ENCODE measurements around the gene GRM4. TPM values are rescaled to one million over a fixed set of nuclear protein-coding genes. Genes with fewer than 3 reads are reported as not detected.

GRM4 gene
- polyA plus RNA-seq, 4 donors = 0.07 to 0.09 TPM; not detected in 2

DNA sequence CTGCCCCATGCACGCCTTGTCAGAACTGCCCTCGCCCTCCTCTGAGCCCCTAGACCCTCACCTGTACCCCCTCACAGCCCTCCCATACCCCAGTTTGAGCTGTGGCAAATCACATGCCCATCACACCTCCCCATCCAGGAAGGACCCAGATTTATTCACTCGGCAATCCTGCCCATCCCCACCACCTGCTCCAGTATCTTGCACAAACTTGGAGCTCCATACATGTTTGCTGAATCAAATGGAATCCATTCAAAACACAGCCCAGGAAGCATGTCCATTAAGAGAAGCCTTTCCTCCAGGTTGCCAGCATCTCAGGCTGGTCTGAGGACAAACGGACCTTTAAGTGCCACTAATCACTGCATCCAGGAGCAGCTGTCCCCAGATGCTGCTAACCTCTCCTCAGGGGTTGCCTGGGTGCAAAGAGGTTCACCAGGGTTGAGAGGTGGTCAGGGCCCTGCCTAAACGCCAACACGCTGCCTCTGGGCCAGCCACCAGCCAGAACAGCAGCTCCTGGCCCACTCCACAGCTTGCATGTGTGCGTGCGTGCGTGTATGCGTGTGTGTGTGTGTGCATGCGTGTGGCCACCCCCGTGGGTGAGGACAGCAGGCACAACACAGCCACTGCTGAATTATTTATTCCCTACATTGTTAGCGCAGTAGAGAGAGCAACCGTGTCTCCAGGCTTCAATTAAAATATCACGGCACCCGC lies 31.0 kb downstream of the GRM4 start:
- Histone ChIP-seq H3K9me3 (ENCODE audit: control insufficient read depth in 2 of 2, insufficient read depth in 1 of 2, low read depth in 1 of 2, low read length in 1 of 2) (no peaks in the 10 kb centered on the region), H3K27me3 (ENCODE audit: control insufficient read depth in 3 of 3, insufficient read depth in 3 of 3, low read length in 3 of 3) (peaks cover 0 to 11% (median 2%) of the 10 kb centered on the region in 3 donors), H3K27ac (ENCODE audit: low read depth in 1 of 3, low read length in 2 of 3) (no peak overlapping the region), H3K36me3 (ENCODE audit: control insufficient read depth in 3 of 3, insufficient read depth in 2 of 3, low read depth in 1 of 3, low read length in 3 of 3) (no peaks in the 10 kb centered on the region), H3K4me3 (ENCODE audit: low read depth in 1 of 3, low read length in 3 of 3) (no peak overlapping the region), H3K4me1 (ENCODE audit: control insufficient read depth in 3 of 3, insufficient read depth in 2 of 3, low read depth in 1 of 3, low read length in 2 of 3) (no peaks in the 10 kb centered on the region)
- FAIRE-seq (no peak), DNase-seq (no peak)
- 66 to 70% (median 66%) methylated on average over 16 of the region's 16 CpGs for WGBS, 3 donors

DNA sequence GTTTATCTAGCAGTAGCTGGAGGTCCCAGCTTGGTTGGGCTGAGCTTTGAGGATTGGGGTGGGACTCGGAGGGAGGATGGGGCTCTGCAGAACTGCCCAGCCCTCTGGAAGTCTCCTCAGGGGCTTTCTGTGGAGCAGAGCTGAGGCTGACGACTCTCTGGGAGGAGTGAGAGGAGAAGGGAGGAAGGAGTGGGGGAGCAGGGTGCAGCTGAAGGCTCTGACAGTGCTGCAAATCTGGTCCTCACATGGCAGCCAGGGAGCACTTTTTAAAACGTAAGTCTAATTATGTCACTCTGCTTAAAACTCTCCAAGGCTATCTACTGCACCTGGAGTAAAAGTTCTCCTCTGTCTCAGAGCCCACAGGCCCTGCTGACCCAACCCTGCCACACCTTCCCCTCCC lies 32.4 kb downstream of the GRM4 start:
- Histone ChIP-seq H3K9me3 (ENCODE audit: control insufficient read depth in 2 of 2, insufficient read depth in 1 of 2, low read depth in 1 of 2, low read length in 1 of 2) (no peaks in the 10 kb centered on the region), H3K27ac (ENCODE audit: low read depth in 1 of 3, low read length in 2 of 3) (no peak overlapping the region), H3K36me3 (ENCODE audit: control insufficient read depth in 3 of 3, insufficient read depth in 2 of 3, low read depth in 1 of 3, low read length in 3 of 3) (no peaks in the 10 kb centered on the region), H3K4me3 (ENCODE audit: low read depth in 1 of 3, low read length in 3 of 3) (no peak overlapping the region), H3K27me3 (ENCODE audit: control insufficient read depth in 3 of 3, insufficient read depth in 3 of 3, low read length in 3 of 3) (peaks cover 0 to 13% (median 2%) of the 10 kb centered on the region in 3 donors), H3K4me1 (ENCODE audit: control insufficient read depth in 3 of 3, insufficient read depth in 2 of 3, low read depth in 1 of 3, low read length in 2 of 3) (no peaks in the 10 kb centered on the region)
- 34 to 49% (median 45%) methylated on average over 3 of the region's 3 CpGs for WGBS, 3 donors
- FAIRE-seq = no peak
- no peak for DNase-seq

GRCh38 chr6:34112126-34112525 lies 33.8 kb downstream of the GRM4 start:
- Histone ChIP-seq H3K4me1 (ENCODE audit: control insufficient read depth in 3 of 3, insufficient read depth in 2 of 3, low read depth in 1 of 3, low read length in 2 of 3) (no peaks in the 10 kb centered on the region), H3K4me3 (ENCODE audit: low read depth in 1 of 3, low read length in 3 of 3) (no peak overlapping the region), H3K9me3 (ENCODE audit: control insufficient read depth in 2 of 2, insufficient read depth in 1 of 2, low read depth in 1 of 2, low read length in 1 of 2) (no peaks in the 10 kb centered on the region), H3K27me3 (ENCODE audit: control insufficient read depth in 3 of 3, insufficient read depth in 3 of 3, low read length in 3 of 3) (peaks cover 0 to 10% (median 2%) of the 10 kb centered on the region in 3 donors), H3K27ac (ENCODE audit: low read depth in 1 of 3, low read length in 2 of 3) (no peak overlapping the region), H3K36me3 (ENCODE audit: control insufficient read depth in 3 of 3, insufficient read depth in 2 of 3, low read depth in 1 of 3, low read length in 3 of 3) (no peaks in the 10 kb centered on the region)
- FAIRE-seq (no peak), DNase-seq (no peak)
- WGBS, 3 donors = 53 to 68% (median 64%) methylated on average over 5 of the region's 5 CpGs

- H3K4me3 ChIP-seq (ENCODE audit: low read depth in 1 of 3, low read length in 3 of 3) = no peak overlapping the region
- FAIRE-seq = no peak
- no peaks in the 10 kb centered on the region for H3K4me1 ChIP-seq (ENCODE audit: control insufficient read depth in 3 of 3, insufficient read depth in 2 of 3, low read depth in 1 of 3, low read length in 2 of 3)
- WGBS, 3 donors = 41 to 61% (median 50%) methylated on average over 6 of the region's 6 CpGs
- peaks cover 0 to 8% (median 2%) of the 10 kb centered on the region in 3 donors for H3K27me3 ChIP-seq (ENCODE audit: control insufficient read depth in 3 of 3, insufficient read depth in 3 of 3, low read length in 3 of 3)
- H3K36me3 ChIP-seq (ENCODE audit: control insufficient read depth in 3 of 3, insufficient read depth in 2 of 3, low read depth in 1 of 3, low read length in 3 of 3) = no peaks in the 10 kb centered on the region
- H3K9me3 ChIP-seq (ENCODE audit: control insufficient read depth in 2 of 2, insufficient read depth in 1 of 2, low read depth in 1 of 2, low read length in 1 of 2) = no peaks in the 10 kb centered on the region
- no peak overlapping the region for H3K27ac ChIP-seq (ENCODE audit: low read depth in 1 of 3, low read length in 2 of 3)
- no peak for DNase-seq
Observed at GRCh38 chr6:34110610-34111009, 35.3 kb downstream of the GRM4 start.

DNA sequence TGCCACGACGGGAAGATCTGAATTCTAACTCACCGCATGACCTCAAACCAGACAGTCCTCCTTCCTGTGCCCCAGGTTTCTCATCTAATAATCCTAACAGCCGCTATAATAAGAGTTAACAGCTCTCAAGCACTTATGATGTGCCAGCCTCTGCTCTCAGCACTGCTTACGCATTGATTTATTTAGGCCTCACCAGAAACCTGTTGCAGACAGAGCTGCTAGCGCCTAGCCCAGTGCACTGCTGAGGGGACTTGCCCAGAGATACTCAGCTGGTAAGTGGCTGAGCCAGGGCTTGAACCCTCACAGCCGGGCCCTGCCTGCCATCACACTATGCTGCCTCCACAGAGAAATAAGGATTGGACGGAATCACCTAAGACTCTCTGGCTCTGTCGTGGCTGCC lies 37.7 kb downstream of the GRM4 start:
- FAIRE-seq = no peak
- no peak overlapping the region for H3K27ac ChIP-seq (ENCODE audit: low read depth in 1 of 3, low read length in 2 of 3)
- 77 to 94% (median 77%) methylated on average over 9 of the region's 9 CpGs for WGBS, 3 donors
- no peak overlapping the region for H3K4me3 ChIP-seq (ENCODE audit: low read depth in 1 of 3, low read length in 3 of 3)
- no peaks in the 10 kb centered on the region for H3K4me1 ChIP-seq (ENCODE audit: control insufficient read depth in 3 of 3, insufficient read depth in 2 of 3, low read depth in 1 of 3, low read length in 2 of 3)
- peaks cover 0 to 6% (median 0%) of the 10 kb centered on the region in 3 donors for H3K27me3 ChIP-seq (ENCODE audit: control insufficient read depth in 3 of 3, insufficient read depth in 3 of 3, low read length in 3 of 3)
- DNase-seq = no peak
- H3K9me3 ChIP-seq (ENCODE audit: control insufficient read depth in 2 of 2, insufficient read depth in 1 of 2, low read depth in 1 of 2, low read length in 1 of 2) = no peaks in the 10 kb centered on the region
- no peaks in the 10 kb centered on the region for H3K36me3 ChIP-seq (ENCODE audit: control insufficient read depth in 3 of 3, insufficient read depth in 2 of 3, low read depth in 1 of 3, low read length in 3 of 3)

- no peaks in the 10 kb centered on the region for H3K9me3 ChIP-seq (ENCODE audit: control insufficient read depth in 2 of 2, insufficient read depth in 1 of 2, low read depth in 1 of 2, low read length in 1 of 2)
- H3K27ac ChIP-seq (ENCODE audit: low read depth in 1 of 3, low read length in 2 of 3) = no peak overlapping the region
- peaks cover 0 to 2% (median 0%) of the 10 kb centered on the region in 3 donors for H3K27me3 ChIP-seq (ENCODE audit: control insufficient read depth in 3 of 3, insufficient read depth in 3 of 3, low read length in 3 of 3)
- 66 to 82% (median 69%) methylated on average over 5 of the region's 5 CpGs for WGBS, 3 donors
- H3K4me3 ChIP-seq (ENCODE audit: low read depth in 1 of 3, low read length in 3 of 3) = no peak overlapping the region
- no peak for FAIRE-seq
- H3K4me1 ChIP-seq (ENCODE audit: control insufficient read depth in 3 of 3, insufficient read depth in 2 of 3, low read depth in 1 of 3, low read length in 2 of 3) = no peaks in the 10 kb centered on the region
- DNase-seq = no peak
- no peaks in the 10 kb centered on the region for H3K36me3 ChIP-seq (ENCODE audit: control insufficient read depth in 3 of 3, insufficient read depth in 2 of 3, low read depth in 1 of 3, low read length in 3 of 3)
Observed at GRCh38 chr6:34106900-34107299, 39.0 kb downstream of the GRM4 start.

- FAIRE-seq (no peak), DNase-seq (no peak)
- H3K36me3 ChIP-seq (ENCODE audit: control insufficient read depth in 3 of 3, insufficient read depth in 2 of 3, low read depth in 1 of 3, low read length in 3 of 3) = no peaks in the 10 kb centered on the region
- WGBS, 3 donors = 77 to 85% (median 81%) methylated on average over 6 of the region's 6 CpGs
- peaks cover 0 to 2% (median 0%) of the 10 kb centered on the region in 3 donors for H3K27me3 ChIP-seq (ENCODE audit: control insufficient read depth in 3 of 3, insufficient read depth in 3 of 3, low read length in 3 of 3)
- no peaks in the 10 kb centered on the region for H3K9me3 ChIP-seq (ENCODE audit: control insufficient read depth in 2 of 2, insufficient read depth in 1 of 2, low read depth in 1 of 2, low read length in 1 of 2)
- H3K27ac ChIP-seq (ENCODE audit: low read depth in 1 of 3, low read length in 2 of 3) = no peak overlapping the region
- H3K4me3 ChIP-seq (ENCODE audit: low read depth in 1 of 3, low read length in 3 of 3) = no peak overlapping the region
- no peaks in the 10 kb centered on the region for H3K4me1 ChIP-seq (ENCODE audit: control insufficient read depth in 3 of 3, insufficient read depth in 2 of 3, low read depth in 1 of 3, low read length in 2 of 3)
Observed at GRCh38 chr6:34106421-34106820, 39.5 kb downstream of the GRM4 start.

- Histone ChIP-seq H3K27me3 (ENCODE audit: control insufficient read depth in 3 of 3, insufficient read depth in 3 of 3, low read length in 3 of 3) (peaks cover 0 to 2% (median 0%) of the 10 kb centered on the region in 3 donors), H3K4me3 (ENCODE audit: low read depth in 1 of 3, low read length in 3 of 3) (no peak overlapping the region), H3K4me1 (ENCODE audit: control insufficient read depth in 3 of 3, insufficient read depth in 2 of 3, low read depth in 1 of 3, low read length in 2 of 3) (no peaks in the 10 kb centered on the region), H3K36me3 (ENCODE audit: control insufficient read depth in 3 of 3, insufficient read depth in 2 of 3, low read depth in 1 of 3, low read length in 3 of 3) (no peaks in the 10 kb centered on the region), H3K27ac (ENCODE audit: low read depth in 1 of 3, low read length in 2 of 3) (no peak overlapping the region), H3K9me3 (ENCODE audit: control insufficient read depth in 2 of 2, insufficient read depth in 1 of 2, low read depth in 1 of 2, low read length in 1 of 2) (no peaks in the 10 kb centered on the region)
- 66 to 76% (median 67%) methylated on average over 10 of the region's 10 CpGs for WGBS, 3 donors
- FAIRE-seq (no peak), DNase-seq (no peak)
Observed at GRCh38 chr6:34104628-34105027, 41.3 kb downstream of the GRM4 start.

DNA sequence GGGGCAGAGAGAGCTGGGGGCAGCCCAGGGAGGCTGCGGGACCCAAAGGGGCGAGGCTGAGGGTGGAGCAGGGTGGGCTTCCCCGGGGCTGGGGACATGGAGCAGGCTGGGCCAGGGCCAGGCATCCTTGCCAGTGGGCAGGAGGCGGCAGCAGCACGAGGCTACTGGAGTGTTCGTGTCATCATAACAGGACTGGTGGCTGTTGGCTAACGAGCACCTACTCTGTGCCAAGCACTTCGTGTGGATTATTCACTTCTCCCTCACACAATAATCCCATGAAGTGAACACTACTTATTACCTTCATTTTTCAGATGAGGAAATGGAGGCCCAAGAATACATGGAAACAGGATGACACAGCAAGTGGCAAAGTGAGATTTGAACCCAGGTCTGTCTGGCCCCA lies 41.7 kb downstream of the GRM4 start:
- Histone ChIP-seq H3K4me1 (ENCODE audit: control insufficient read depth in 3 of 3, insufficient read depth in 2 of 3, low read depth in 1 of 3, low read length in 2 of 3) (no peaks in the 10 kb centered on the region), H3K4me3 (ENCODE audit: low read depth in 1 of 3, low read length in 3 of 3) (no peak overlapping the region), H3K36me3 (ENCODE audit: control insufficient read depth in 3 of 3, insufficient read depth in 2 of 3, low read depth in 1 of 3, low read length in 3 of 3) (no peaks in the 10 kb centered on the region), H3K27me3 (ENCODE audit: control insufficient read depth in 3 of 3, insufficient read depth in 3 of 3, low read length in 3 of 3) (peaks cover 0 to 2% (median 0%) of the 10 kb centered on the region in 3 donors), H3K27ac (ENCODE audit: low read depth in 1 of 3, low read length in 2 of 3) (no peak overlapping the region), H3K9me3 (ENCODE audit: control insufficient read depth in 2 of 2, insufficient read depth in 1 of 2, low read depth in 1 of 2, low read length in 1 of 2) (no peaks in the 10 kb centered on the region)
- 68 to 77% (median 73%) methylated on average over 8 of the region's 8 CpGs for WGBS, 3 donors
- DNase-seq (no peak), FAIRE-seq (no peak)

Data from small intestine (tissue), 7 donors.